ENCODE measurements around the gene WDR81.
"Not testable (repeated sequence)": the region's sequence is repeated elsewhere in the genome, so short reads cannot be mapped to it uniquely, and the experiment has no call there.

WDR81 gene

DNA sequence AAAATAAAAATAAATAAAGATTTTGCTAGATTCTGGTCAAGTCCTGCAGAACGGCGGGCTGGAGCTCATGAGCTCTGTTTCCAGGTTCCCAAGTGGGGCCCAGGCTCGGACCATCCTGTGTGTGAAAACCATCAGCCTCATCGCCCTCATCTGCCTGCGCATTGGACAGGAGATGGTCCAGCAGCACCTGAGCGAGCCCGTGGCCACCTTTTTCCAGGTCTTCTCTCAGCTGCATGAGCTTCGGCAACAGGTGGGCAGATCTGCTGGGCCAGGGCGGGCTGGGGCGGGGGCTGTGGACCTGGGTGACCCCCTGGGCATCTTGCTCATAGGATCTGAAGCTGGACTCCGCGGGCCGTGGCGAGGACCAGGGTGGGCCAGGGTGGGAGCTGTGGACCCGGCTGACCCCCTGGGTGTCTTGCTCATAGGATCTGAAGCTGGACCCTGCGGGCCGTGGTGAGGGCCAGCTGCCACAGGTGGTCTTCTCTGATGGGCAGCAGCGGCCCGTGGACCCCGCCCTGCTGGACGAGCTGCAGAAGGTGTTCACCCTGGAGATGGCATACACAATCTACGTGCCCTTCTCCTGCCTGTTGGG lies 7.8 kb downstream of the WDR81 start:
- DNase-seq: no peak

GRCh38 chr17:1732833-1733321 lies 8.4 kb downstream of the WDR81 start:
- DNase-seq: no peak

DNA sequence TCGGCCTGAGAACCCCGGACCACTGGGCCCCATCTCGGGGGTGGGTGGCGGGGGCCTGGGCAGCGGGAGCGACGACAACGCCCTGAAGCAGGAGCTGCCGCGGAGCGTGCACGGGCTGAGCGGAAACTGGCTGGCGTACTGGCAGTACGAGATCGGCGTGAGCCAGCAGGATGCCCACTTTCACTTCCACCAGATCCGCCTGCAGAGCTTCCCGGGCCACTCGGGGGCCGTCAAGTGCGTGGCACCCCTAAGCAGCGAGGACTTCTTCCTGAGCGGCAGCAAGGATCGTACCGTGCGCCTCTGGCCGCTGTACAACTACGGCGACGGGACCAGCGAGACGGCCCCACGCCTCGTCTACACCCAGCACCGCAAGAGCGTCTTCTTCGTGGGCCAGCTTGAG lies 9.3 kb downstream of the WDR81 start:
- DNase-seq: no peak

DNA sequence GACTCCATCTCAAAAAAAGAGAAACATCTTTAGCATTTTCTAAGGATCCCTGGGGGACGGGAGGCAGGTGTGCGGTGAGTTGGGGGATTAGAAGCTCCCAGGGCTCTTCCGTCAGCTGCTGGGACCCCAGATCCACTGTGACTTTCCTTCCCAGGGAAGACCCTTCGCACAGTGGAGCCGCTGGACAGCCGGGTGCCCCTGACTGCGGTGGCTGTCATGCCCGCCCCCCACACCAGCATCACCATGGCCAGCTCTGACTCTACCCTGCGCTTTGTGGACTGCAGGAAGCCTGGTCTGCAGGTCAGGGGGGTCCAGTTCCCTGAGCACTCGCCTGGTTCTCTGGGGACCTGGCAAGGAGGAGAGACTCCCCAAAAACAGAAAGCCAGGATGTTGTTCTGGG lies 10.9 kb downstream of the WDR81 start:
- no peak for DNase-seq

GRCh38 chr17:1735834-1736347 lies 11.4 kb downstream of the WDR81 start:
- DNase-seq: no peak

GRCh38 chr17:1736348-1737281 lies 12.1 kb downstream of the WDR81 start:
- no peak for DNase-seq

GRCh38 chr17:1737531-1738291 lies 13.2 kb downstream of the WDR81 start:
- no peak for DNase-seq

- not testable (repeated sequence) for DNase-seq
Observed at GRCh38 chr17:1741899-1742298, 17.4 kb downstream of the WDR81 start.

GRCh38 chr17:1742371-1743087 lies 18.0 kb downstream of the WDR81 start, which contains the start of gene SERPINF2:
Gene SERPINF2, plus strand, starts transcription at chr17:1742871. Its CDS starts 2,125 bp downstream, at chr17:1744996.
- DNase-seq: no peak

GRCh38 chr17:1743088-1743439 lies 18.6 kb downstream of the WDR81 start:
- DNase-seq: no peak

- DNase-seq: no peak
Observed at GRCh38 chr17:1744551-1745512, 20.3 kb downstream of the WDR81 start.

DNA sequence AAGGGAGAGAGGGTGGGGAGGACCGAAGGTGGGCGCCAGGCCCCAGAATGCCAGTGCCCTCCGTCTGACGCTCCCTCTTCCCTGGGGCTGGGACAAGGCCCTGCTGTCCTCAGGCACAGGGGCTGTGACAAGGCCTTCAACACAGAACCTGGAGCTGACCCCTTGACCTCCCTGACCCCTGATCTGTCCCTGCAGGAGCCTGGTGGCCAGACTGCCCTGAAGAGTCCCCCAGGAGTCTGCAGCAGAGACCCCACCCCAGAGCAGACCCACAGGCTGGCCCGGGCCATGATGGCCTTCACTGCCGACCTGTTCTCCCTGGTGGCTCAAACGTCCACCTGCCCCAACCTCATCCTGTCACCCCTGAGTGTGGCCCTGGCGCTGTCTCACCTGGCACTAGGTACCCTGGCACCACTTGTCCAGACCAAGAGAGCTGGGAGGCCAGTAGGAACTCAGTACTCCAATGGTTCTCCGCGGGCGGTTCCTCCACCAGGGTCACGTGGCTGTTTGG lies 21.1 kb downstream of the WDR81 start:
- no peak for DNase-seq

DNA sequence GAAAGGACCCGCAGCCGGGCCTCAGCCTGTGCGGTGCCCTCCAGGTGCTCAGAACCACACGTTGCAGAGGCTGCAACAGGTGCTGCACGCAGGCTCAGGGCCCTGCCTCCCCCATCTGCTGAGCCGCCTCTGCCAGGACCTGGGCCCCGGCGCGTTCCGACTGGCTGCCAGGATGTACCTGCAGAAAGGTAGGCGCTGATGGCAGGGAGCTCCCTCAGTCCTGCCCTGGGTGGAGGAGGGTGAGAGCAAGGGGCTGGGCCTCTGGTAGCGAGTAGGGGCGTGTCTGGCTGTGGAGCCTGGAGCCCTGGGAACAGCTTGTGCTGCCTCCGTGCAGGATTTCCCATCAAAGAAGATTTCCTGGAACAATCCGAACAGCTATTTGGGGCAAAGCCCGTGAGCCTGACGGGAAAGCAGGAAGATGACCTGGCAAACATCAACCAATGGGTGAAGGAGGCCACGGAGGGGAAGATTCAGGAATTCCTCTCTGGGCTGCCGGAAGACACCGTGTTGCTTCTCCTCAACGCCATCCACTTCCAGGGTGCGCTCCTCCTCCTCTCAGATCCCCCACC lies 22.6 kb downstream of the WDR81 start:
- no peak for DNase-seq

DNA sequence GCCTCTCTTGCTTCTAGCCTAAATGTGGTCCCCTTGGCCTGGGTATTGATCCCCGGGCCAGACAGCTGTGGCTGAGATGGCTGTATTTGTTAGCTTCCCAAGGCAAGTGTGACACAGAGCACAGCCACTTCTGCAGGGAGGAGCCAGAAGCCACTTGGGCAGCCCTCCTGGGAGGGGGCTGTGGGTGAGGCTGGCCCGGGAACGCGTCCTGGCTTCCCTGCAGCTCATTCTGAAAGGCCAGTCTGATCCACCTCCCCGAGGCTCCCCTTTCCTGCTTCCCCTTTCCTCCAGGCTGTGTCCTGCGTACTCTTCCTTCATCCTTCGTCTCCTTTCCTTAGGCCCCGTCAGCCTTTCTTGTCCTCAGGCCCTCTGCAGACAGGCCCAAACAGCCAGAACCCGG lies 26.1 kb downstream of the WDR81 start:
- DNase-seq: no peak

GRCh38 chr17:1752425-1753262 lies 28.1 kb downstream of the WDR81 start:
- DNase-seq: no peak

DNA sequence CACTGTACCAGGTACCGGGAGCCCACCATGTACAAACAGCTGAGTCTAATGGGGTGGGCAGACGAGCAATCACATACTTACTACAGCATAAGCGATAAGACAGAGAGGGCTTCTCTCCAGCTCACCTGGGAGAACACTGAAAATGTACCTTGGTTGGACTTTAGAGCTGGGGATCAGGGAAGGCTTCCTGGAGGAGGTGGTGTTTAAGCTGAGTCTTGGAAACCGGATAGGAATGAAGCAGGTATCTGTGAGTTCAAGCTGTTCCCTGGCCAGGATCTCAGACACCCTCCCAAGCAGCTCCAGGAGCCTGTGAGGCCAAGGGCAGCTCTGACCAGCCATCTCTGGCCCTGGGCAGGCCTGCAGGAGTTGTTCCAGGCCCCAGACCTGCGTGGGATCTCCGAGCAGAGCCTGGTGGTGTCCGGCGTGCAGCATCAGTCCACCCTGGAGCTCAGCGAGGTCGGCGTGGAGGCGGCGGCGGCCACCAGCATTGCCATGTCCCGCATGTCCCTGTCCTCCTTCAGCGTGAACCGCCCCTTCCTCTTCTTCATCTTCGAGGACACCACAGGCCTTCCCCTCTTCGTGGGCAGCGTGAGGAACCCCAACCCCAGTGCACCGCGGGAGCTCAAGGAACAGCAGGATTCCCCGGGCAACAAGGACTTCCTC lies 29.4 kb downstream of the WDR81 start:
- no peak for DNase-seq

DNA sequence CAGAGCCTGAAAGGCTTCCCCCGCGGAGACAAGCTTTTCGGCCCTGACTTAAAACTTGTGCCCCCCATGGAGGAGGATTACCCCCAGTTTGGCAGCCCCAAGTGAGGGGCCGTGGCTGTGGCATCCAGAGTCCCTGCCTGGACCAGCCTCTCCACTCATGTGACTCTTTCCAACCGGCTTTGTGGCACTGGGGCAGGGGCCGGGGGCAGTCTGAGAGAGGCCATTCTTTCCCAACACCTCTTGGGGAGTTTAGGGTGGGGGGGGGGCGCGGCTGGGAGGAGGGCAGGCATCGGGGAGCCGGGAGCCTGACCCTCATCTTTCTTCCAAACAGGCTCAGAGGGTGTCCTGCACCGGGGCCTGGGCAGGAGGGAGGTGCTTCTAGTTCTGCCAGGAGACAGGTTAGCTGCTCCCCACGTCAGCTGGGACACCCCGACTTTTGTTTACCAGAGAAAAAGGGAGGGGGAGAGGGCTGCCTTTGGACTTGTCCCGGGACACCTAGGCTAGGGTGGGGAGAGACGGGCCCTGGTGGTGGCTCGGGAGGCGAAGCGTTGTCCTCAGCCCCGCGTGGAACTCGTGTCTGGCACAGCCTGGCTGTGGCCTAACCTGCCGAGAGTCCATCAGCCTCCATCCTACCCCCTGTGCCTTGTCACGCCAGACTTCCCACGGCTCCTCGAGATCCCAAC lies 30.1 kb downstream of the WDR81 start:
- no peak for DNase-seq

DNA sequence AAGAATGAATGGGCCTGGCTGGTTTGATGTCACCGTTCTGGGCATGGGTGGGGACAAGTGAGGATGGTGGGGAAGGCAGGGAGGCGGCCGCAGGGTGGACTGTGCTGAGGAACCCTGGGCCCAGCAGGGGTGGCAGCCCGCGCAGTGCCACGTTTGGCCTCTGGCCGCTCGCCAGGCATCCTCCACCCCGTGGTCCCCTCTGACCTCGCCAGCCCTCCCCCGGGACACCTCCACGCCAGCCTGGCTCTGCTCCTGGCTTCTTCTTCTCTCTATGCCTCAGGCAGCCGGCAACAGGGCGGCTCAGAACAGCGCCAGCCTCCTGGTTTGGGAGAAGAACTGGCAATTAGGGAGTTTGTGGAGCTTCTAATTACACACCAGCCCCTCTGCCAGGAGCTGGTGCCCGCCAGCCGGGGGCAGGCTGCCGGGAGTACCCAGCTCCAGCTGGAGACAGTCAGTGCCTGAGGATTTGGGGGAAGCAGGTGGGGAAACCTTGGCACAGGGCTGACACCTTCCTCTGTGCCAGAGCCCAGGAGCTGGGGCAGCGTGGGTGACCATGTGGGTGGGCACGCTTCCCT lies 30.8 kb downstream of the WDR81 start:
- DNase-seq: no peak
